Measurements from ENCODE around the gene CDYL.

DNA sequence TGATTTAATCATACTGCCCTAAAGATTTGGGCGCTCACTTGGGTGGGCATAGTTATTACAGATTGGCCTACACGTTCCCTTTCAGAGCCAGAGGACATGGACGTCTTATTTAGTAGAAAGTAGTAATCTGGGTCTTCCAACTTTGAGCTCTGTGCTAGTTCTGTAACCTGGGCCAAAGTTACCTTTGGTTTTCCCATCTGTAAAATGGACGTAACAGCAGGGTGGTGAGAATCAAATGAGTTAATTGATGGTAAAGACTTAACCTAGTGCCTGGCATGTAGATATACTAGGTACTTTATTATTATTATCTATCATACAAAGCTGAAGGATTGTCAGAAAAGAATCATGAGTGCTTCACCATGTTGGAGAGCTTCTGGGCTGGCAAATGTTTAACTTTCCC is 74.8 kb downstream of the CDYL start:
- TF ChIP-seq POLR2A (IDR thresholded peaks at IDR 0.05) (no peak), CTCF (IDR thresholded peaks at IDR 0.05) (no peak)

All from lower leg skin (tissue), 3 donors.